Heart left ventricle (tissue), 13 donors: Measurements from ENCODE around the gene SGK1.

ENCODE experiments used
- POLR2A ChIP-seq, 2 donors: fragments of 450-650 bp; IDR thresholded peaks; one replicate each; pipeline ENCODE4 v1.6.1; 2017; ENCODE audit warnings: antibody characterized with exemption in 2 of 2, mild to moderate bottlenecking in 2 of 2, moderate library complexity in 2 of 2
- TF ChIP-seq, protein P1 (sequence below), 12 donors: fragments of 200-600 bp; sonication (generic) in 4 of 12; IDR thresholded peaks; one replicate each; pipeline versions ENCODE4 v1.5.0 to v1.8.0; 2018 to 2022; ENCODE audit warnings: antibody characterized with exemption in 12 of 12, mild to moderate bottlenecking in 5 of 12
- donor health status: ischemic (EF 13 %, LVEDD 7.1; RV severe dilation, severe dysfunction).
- donor health status: DM: no; HTN: yes; CAD: no.
- donor health status: DM: no; HTN: no; CAD: no.
- donor health status: ischemic (EF 25% LVEDD 6.9; RV normal size, moderate dysfunction).
- donor health status: ischemic (EF 25% LVEDD 5.7; RV mildly dilated, moderate dysfunction).
- donor health status: ischemic (EF 35%, LVEDD 5.7; RV mildly dilated, moderate dysfunction).
- donor health status: nonischemic (EF 11% LVEDD 7.7; RV severe dilation, severe dysfunction).
- donor health status: DM: yes; HTN: yes; CAD: no.
- donor health status: PGD.
- donor health status: ischemic (EF 29% LVEDD 5.4; RV normal size, mild dysfunction).
- donor health status: nonischemic (EF 23%, LVEDD 6.1; RV moderate dilation, normal function).

DNA sequence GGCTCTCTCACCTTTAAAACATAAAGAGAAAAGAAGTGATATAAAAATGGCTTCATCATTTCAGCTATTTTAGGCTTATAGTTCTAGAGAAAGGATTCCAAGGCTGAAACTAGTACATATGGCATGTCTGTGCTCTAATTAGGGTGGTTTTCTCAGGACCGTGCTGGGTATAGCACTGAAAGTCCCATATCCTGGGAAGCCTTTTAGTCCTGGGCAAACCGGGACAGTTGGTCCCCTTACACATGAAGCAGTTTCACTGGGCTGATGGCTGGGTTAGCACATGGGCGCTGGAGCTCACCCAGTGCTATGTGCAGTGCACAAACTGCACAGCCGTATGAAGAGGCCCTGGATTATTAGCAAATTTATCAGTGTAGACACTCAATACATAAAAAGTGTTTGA lies 110.5 kb downstream of the SGK1 start:
- TF ChIP-seq, protein P1, sequence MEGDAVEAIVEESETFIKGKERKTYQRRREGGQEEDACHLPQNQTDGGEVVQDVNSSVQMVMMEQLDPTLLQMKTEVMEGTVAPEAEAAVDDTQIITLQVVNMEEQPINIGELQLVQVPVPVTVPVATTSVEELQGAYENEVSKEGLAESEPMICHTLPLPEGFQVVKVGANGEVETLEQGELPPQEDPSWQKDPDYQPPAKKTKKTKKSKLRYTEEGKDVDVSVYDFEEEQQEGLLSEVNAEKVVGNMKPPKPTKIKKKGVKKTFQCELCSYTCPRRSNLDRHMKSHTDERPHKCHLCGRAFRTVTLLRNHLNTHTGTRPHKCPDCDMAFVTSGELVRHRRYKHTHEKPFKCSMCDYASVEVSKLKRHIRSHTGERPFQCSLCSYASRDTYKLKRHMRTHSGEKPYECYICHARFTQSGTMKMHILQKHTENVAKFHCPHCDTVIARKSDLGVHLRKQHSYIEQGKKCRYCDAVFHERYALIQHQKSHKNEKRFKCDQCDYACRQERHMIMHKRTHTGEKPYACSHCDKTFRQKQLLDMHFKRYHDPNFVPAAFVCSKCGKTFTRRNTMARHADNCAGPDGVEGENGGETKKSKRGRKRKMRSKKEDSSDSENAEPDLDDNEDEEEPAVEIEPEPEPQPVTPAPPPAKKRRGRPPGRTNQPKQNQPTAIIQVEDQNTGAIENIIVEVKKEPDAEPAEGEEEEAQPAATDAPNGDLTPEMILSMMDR (IDR thresholded peaks at IDR 0.05) = no peak
- TF ChIP-seq POLR2A (IDR thresholded peaks at IDR 0.05) = no peak
